HCT116 (cell line): Measurements from ENCODE around the gene APLP1. TPM values are rescaled to one million over a fixed set of nuclear protein-coding genes. Genes with fewer than 3 reads are reported as not detected.

ENCODE experiments used
- ATAC-seq: fragments of 200-7000 bp; cut with Tn5 transposase; 2 replicates; pipeline ENCODE4 v1.9.1; 2020; ENCODE audit warnings: mild to moderate bottlenecking, moderate library complexity
- BruUV-seq: library from RNA; stranded (reverse); fragments of 400-500 nt; replicated peaks from 2 replicates; lab custom pipeline; 2021; lab: Mats Ljungman, UMichigan
- CTCF ChIA-PET: fragments of 300-600 bp; sonication (Branson Sonifier 250); formaldehyde crosslinking; loops from one replicate; lab custom pipeline; 2021; ENCODE audit warnings: antibody characterized with exemption; lab: Charles Lee
- POLR2A ChIA-PET: fragments of 300-600, 350-600 bp; sonication (Branson Sonifier 250); formaldehyde crosslinking; loops from one replicate; lab custom pipeline; 2021; ENCODE audit warnings: antibody characterized with exemption; lab: Charles Lee
- RAD21 ChIA-PET, 2 experiments: fragments of 300-600 bp; sonication (Branson Sonifier 250); formaldehyde crosslinking; loops; one replicate each; lab custom pipeline; 2023; ENCODE audit warnings: low total read pairs in 2 of 2; ENCODE audit not compliant: uncharacterized antibody in 2 of 2, unreplicated experiment in 2 of 2, low non-redundant PET in 1 of 2; lab: Charles Lee
- DNase-seq: peaks from one replicate; pipeline ENCODE4 v3.0.0-alpha.2; 2010; ENCODE audit warnings: low read depth, low spot score
- H2AFZ ChIP-seq: fragments of 200-600 bp; shearing (Covaris generic), sonication (generic); 2 replicates; pipeline ENCODE4 v1.6.1; 2017; ENCODE audit warnings: low read depth, mixed run types, mixed read lengths, antibody characterized with exemption, low read length; ENCODE audit not compliant: poor library complexity, severe bottlenecking
- H3K27ac ChIP-seq: 2 replicates; pipeline ENCODE4 v1.5.1; 2012; ENCODE audit warnings: low read depth, low read length
- H3K27me3 ChIP-seq: fragments of 200-600 bp; sonication (generic); 2 replicates; pipeline ENCODE4 v1.6.1; 2016; ENCODE audit warnings: mixed run types, low read length, mixed read lengths; ENCODE audit not compliant: insufficient read depth
- H3K36me3 ChIP-seq, 2 experiments: fragments of 200-500 bp in 1 of 2; fragments of 200-600 bp in 1 of 2; sonication (Bioruptor generic) in 1 of 2; sonication (generic) in 1 of 2; 2 replicates each; pipeline versions ENCODE4 v1.5.1 to v1.6.1; 2014 to 2016; ENCODE audit warnings: low read length in 2 of 2, inconsistent platforms in 1 of 2, mixed read lengths in 1 of 2, mixed run types in 1 of 2; ENCODE audit not compliant: insufficient read depth in 2 of 2, control insufficient read depth in 1 of 2
- H3K4me1 ChIP-seq, 2 experiments: fragments of 200-600 bp in 1 of 2; sonication (generic) in 1 of 2; 2 replicates each; pipeline versions ENCODE4 v1.5.1 to v1.6.1; 2012 to 2017; ENCODE audit warnings: low read length in 2 of 2, inconsistent platforms in 1 of 2, mild to moderate bottlenecking in 1 of 2, mixed read lengths in 1 of 2, mixed run types in 1 of 2, moderate library complexity in 1 of 2; ENCODE audit not compliant: insufficient read depth in 2 of 2, control insufficient read depth in 1 of 2
- H3K4me2 ChIP-seq: fragments of 200-600 bp; sonication (generic); 2 replicates; pipeline ENCODE4 v1.6.1; 2017; ENCODE audit warnings: mixed run types, low read length, mixed read lengths
- H3K4me3 ChIP-seq, 2 experiments: fragments of 200-600 bp in 1 of 2; sonication (generic) in 1 of 2; replicated peaks in 1 of 2; 2 replicates each; pipeline ENCODE4 v1.5.1; 2011 to 2016; ENCODE audit warnings: low read length in 2 of 2, control low read depth in 1 of 2, low read depth in 1 of 2, mild to moderate bottlenecking in 1 of 2, mixed read lengths in 1 of 2, mixed run types in 1 of 2
- H3K79me2 ChIP-seq: fragments of 200-600 bp; sonication (generic); 2 replicates; pipeline ENCODE4 v1.6.1; 2017; ENCODE audit warnings: mild to moderate bottlenecking, mixed run types, low read length, moderate library complexity, mixed read lengths; ENCODE audit not compliant: insufficient read depth
- H3K9ac ChIP-seq: fragments of 200-600 bp; sonication (generic); 2 replicates; pipeline ENCODE4 v1.6.1; 2016; ENCODE audit warnings: low read length, mixed read lengths
- H3K9me2 ChIP-seq: fragments of 200-600 bp; sonication (generic), shearing (Covaris generic); 2 replicates; pipeline ENCODE4 v1.6.1; 2017; ENCODE audit warnings: mixed run types, mild to moderate bottlenecking, moderate library complexity; ENCODE audit not compliant: insufficient read depth
- H3K9me3 ChIP-seq, 2 experiments: fragments of 200-500 bp in 1 of 2; fragments of 200-600 bp in 1 of 2; sonication (Bioruptor generic) in 1 of 2; sonication (generic) in 1 of 2; 2 replicates each; pipeline ENCODE4 v1.6.1; 2014 to 2017; ENCODE audit warnings: low read length in 2 of 2, mixed read lengths in 2 of 2, inconsistent platforms in 1 of 2, low read depth in 1 of 2, mild to moderate bottlenecking in 1 of 2, mixed run types in 1 of 2, moderate library complexity in 1 of 2; ENCODE audit not compliant: control insufficient read depth in 1 of 2, insufficient read depth in 1 of 2
- H4K20me1 ChIP-seq: fragments of 200-600 bp; sonication (generic), shearing (Covaris generic); 2 replicates; pipeline ENCODE4 v1.6.1; 2017; ENCODE audit warnings: mixed run types, mild to moderate bottlenecking, moderate library complexity; ENCODE audit not compliant: insufficient read depth
- FOSL1 ChIP-seq: IDR thresholded peaks from 2 replicates; pipeline ENCODE4 v1.6.1; 2012; ENCODE audit warnings: low read depth
- MAX ChIP-seq: IDR thresholded peaks from 2 replicates; pipeline ENCODE4 v1.6.1; 2012
- REST ChIP-seq: IDR thresholded peaks from 2 replicates; pipeline ENCODE4 v1.6.1; 2012; ENCODE audit warnings: low read depth
- YY1 ChIP-seq: IDR thresholded peaks from 2 replicates; pipeline ENCODE4 v1.6.1; 2011; ENCODE audit warnings: low read length, low read depth, moderate library complexity, mild to moderate bottlenecking; ENCODE audit not compliant: insufficient replicate concordance; ENCODE audit errors: extremely low read depth
- ZBTB33 ChIP-seq: IDR thresholded peaks from 2 replicates; pipeline ENCODE4 v1.6.1; 2011; ENCODE audit warnings: mild to moderate bottlenecking, low read length, moderate library complexity; ENCODE audit not compliant: insufficient replicate concordance; ENCODE audit errors: extremely low read depth
- intact Hi-C: fragments of 100-400 bp; cut with micrococcal nuclease; formaldehyde crosslinking; loops from 2 replicates; pipeline ENCODE4 v1.10.0; 2022
- total RNA-seq: library from RNA; stranded (reverse); gene quantifications from one replicate; pipeline ENCODE4 v1.2.1, GENCODE V29; 2021; ENCODE audit not compliant: unreplicated experiment

APLP1 gene
- total RNA-seq, 1 experiment from 2014 or later = 41.2 TPM

- Histone ChIP-seq H3K4me3 (no peak overlapping the region), H3K4me2 (no peak overlapping the region), H3K9me2 (no peaks in the 10 kb centered on the region), H3K79me2 (no peaks in the 10 kb centered on the region), H3K27ac (no peak overlapping the region), H3K27me3 (peaks cover 11% of the 10 kb centered on the region), H3K36me3 (no peaks in the 10 kb centered on the region), H3K4me1 (peaks cover 0 to 8% of the 10 kb centered on the region in 2 experiments; a peak in 2 of 4 replicates), H3K9ac (no peak overlapping the region), H3K9me3 (no peaks in the 10 kb centered on the region), H2AFZ (no peak overlapping the region), H4K20me1 (no peaks in the 10 kb centered on the region)
- no peak for TF ChIP-seq ZBTB33
- intact Hi-C loops = no loop called here
- no peak for ATAC-seq
- ChIA-PET POLR2A (no interaction called here), RAD21 (no interaction called here), CTCF (no interaction called here)
- DNase-seq = no peak
- BruUV-seq = no TSS peak
These were observed 44.2 kb upstream of the APLP1 start for GRCh38 chr19:35824150-35824549.

- CTCF ChIA-PET = no interaction called here
These were observed 39.6 kb upstream of the APLP1 start for GRCh38 chr19:35828692-35829301.

More at GRCh38 chr19:35828692-35829301, 39.6 kb upstream of the APLP1 start:
- H3K4me2 ChIP-seq = no peak overlapping the region
- H3K9me2 ChIP-seq = no peaks in the 10 kb centered on the region
- ChIA-PET POLR2A (no interaction called here), RAD21 (no interaction called here)
- no peak overlapping the region for H3K4me3 ChIP-seq
- H4K20me1 ChIP-seq = no peaks in the 10 kb centered on the region
- H3K79me2 ChIP-seq = no peaks in the 10 kb centered on the region
- DNase-seq = no peak
- peak; percentile 60 for ATAC-seq
- no TSS peak for BruUV-seq
- H3K36me3 ChIP-seq = no peaks in the 10 kb centered on the region
- TF ChIP-seq FOSL1 (no peak), MAX (peak; percentile 17; the same call in 1 of the 2 replicates), YY1 (no peak), REST (peak; percentile 99)
- TF ChIP-seq, all 23 proteins: peak for 2
- H3K27me3 ChIP-seq = peaks cover 33% of the 10 kb centered on the region
- no peaks in the 10 kb centered on the region for H3K4me1 ChIP-seq
- H2AFZ ChIP-seq = no peak overlapping the region
- H3K9me3 ChIP-seq = no peaks in the 10 kb centered on the region
- intact Hi-C loops = loop anchor here (2.0 kb wide), 1 partner anchor 50 kb away; no protein-coding TSS in a partner anchor
- no peak overlapping the region for H3K9ac ChIP-seq
- no peak overlapping the region for H3K27ac ChIP-seq
